NCI-H748 (cell line): ENCODE results near the gene SCMH1.
"Not testable (repeated sequence)": the region's sequence is repeated elsewhere in the genome, so short reads cannot be mapped to it uniquely, and the experiment has no call there.

Experiments used
- DNase-seq: peaks from one replicate; lab custom pipeline; 2025; ENCODE audit not compliant: unreplicated experiment; lab: John Stamatoyannopoulos, UW

Gene SCMH1

GRCh38 chr1:41158147-41158875 is 83.8 kb downstream of the SCMH1 start:
- DNase-seq, result no peak

GRCh38 chr1:41155105-41155504 is 87.0 kb downstream of the SCMH1 start:
- DNase-seq, result no peak

- no peak for DNase-seq
Observed at GRCh38 chr1:41153750-41154274, 88.3 kb downstream of the SCMH1 start.

GRCh38 chr1:41152622-41153044 is 89.5 kb downstream of the SCMH1 start:
- no peak for DNase-seq

GRCh38 chr1:41151846-41152245 is 90.3 kb downstream of the SCMH1 start:
- no peak for DNase-seq

- no peak for DNase-seq
Observed at GRCh38 chr1:41149570-41149969, 92.5 kb downstream of the SCMH1 start.

GRCh38 chr1:41144285-41144684 is 97.8 kb downstream of the SCMH1 start:
- no peak for DNase-seq

GRCh38 chr1:41138549-41138948 is 103.6 kb downstream of the SCMH1 start:
- no peak for DNase-seq

GRCh38 chr1:41135196-41135947 is 106.7 kb downstream of the SCMH1 start:
- DNase-seq, result no peak

- DNase-seq, result not testable (repeated sequence)
Observed at GRCh38 chr1:41134325-41134724, 107.8 kb downstream of the SCMH1 start.

GRCh38 chr1:41122851-41123518 is 119.1 kb downstream of the SCMH1 start:
- peak; percentile 82 for DNase-seq

GRCh38 chr1:41122148-41122547 is 120.0 kb downstream of the SCMH1 start:
- no peak for DNase-seq

GRCh38 chr1:41118645-41119044 is 123.5 kb downstream of the SCMH1 start:
- DNase-seq, result no peak

GRCh38 chr1:41117241-41117640 is 124.9 kb downstream of the SCMH1 start:
- DNase-seq, result not testable (repeated sequence)

- no peak for DNase-seq
Observed at GRCh38 chr1:41110736-41111135, 131.4 kb downstream of the SCMH1 start.

- DNase-seq, result no peak
Observed at GRCh38 chr1:41110286-41110685, 131.8 kb downstream of the SCMH1 start.

- no peak for DNase-seq
Observed at GRCh38 chr1:41109310-41110197, 132.6 kb downstream of the SCMH1 start.

GRCh38 chr1:41108696-41109275 is 133.3 kb downstream of the SCMH1 start:
- no peak for DNase-seq

- DNase-seq, result no peak
Observed at GRCh38 chr1:41103766-41104165, 138.3 kb downstream of the SCMH1 start.

GRCh38 chr1:41102653-41103052 is 139.5 kb downstream of the SCMH1 start:
- DNase-seq, result no peak
